ENCODE data around the gene TLK2. TPM values are rescaled to one million over a fixed set of nuclear protein-coding genes. Genes with fewer than 3 reads are reported as not detected.
A peak's percentile ranks its signal among the peaks of the same experiment; 100 is the strongest.

The TLK2 gene
- polyA plus RNA-seq, 2 of the 4 experiments (the other 2 are of a cell fraction): 30.4 to 68.7 TPM

- Histone ChIP-seq H3K4me1 (no peaks in the 10 kb centered on the region), H3K4me3 (no peak overlapping the region), H3K27ac (no peak overlapping the region), H3K9me3 (no peaks in the 10 kb centered on the region), H3K4me2 (no peak overlapping the region)
- ChIA-PET CTCF (interaction anchor here (0.6 to 1.0 kb wide), 3 partner anchors 20 to 782 kb away, joined by 3 read pairs; no protein-coding TSS in a partner anchor), POLR2A (no interaction called here)
- TF ChIP-seq CBX8 (IDR thresholded peaks at IDR 0.05) (no peak), FOSL2 (IDR thresholded peaks at IDR 0.05) (no peak), FOSL2 (CRISPR knock-in tag; IDR thresholded peaks at IDR 0.05) (no peak), ESRRA (IDR thresholded peaks at IDR 0.05; ENCODE audit: borderline replicate concordance, low read length) (no peak), RARB (CRISPR knock-in tag; IDR thresholded peaks at IDR 0.05) (no peak), RNF2 (IDR thresholded peaks at IDR 0.05; ENCODE audit: borderline replicate concordance, low read depth) (no peak), MAZ (IDR thresholded peaks at IDR 0.05; ENCODE audit: borderline replicate concordance, low read depth, low read length) (no peak), CBX2 (IDR thresholded peaks at IDR 0.05; ENCODE audit: borderline replicate concordance, low read depth) (no peak), POLR2AphosphoS2 (conservative IDR thresholded peaks at IDR 0.05; ENCODE audit: low read length) (no peak), NR3C1 (IDR thresholded peaks at IDR 0.05) (no peak), JUN (IDR thresholded peaks at IDR 0.05) (no peak), BHLHE40 (IDR thresholded peaks at IDR 0.05; ENCODE audit: low read depth, low read length) (no peak), BCL3 (IDR thresholded peaks at IDR 0.05) (no peak), NFE2L2 (conservative IDR thresholded peaks at IDR 0.05; ENCODE audit: low read length) (no peak), CEBPB (IDR thresholded peaks at IDR 0.05) (no peak), FOSB (CRISPR knock-in tag; IDR thresholded peaks at IDR 0.05) (no peak), MAX (IDR thresholded peaks at IDR 0.05) (no peak)
- TF ChIP-seq, protein P1, sequence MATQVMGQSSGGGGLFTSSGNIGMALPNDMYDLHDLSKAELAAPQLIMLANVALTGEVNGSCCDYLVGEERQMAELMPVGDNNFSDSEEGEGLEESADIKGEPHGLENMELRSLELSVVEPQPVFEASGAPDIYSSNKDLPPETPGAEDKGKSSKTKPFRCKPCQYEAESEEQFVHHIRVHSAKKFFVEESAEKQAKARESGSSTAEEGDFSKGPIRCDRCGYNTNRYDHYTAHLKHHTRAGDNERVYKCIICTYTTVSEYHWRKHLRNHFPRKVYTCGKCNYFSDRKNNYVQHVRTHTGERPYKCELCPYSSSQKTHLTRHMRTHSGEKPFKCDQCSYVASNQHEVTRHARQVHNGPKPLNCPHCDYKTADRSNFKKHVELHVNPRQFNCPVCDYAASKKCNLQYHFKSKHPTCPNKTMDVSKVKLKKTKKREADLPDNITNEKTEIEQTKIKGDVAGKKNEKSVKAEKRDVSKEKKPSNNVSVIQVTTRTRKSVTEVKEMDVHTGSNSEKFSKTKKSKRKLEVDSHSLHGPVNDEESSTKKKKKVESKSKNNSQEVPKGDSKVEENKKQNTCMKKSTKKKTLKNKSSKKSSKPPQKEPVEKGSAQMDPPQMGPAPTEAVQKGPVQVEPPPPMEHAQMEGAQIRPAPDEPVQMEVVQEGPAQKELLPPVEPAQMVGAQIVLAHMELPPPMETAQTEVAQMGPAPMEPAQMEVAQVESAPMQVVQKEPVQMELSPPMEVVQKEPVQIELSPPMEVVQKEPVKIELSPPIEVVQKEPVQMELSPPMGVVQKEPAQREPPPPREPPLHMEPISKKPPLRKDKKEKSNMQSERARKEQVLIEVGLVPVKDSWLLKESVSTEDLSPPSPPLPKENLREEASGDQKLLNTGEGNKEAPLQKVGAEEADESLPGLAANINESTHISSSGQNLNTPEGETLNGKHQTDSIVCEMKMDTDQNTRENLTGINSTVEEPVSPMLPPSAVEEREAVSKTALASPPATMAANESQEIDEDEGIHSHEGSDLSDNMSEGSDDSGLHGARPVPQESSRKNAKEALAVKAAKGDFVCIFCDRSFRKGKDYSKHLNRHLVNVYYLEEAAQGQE (IDR thresholded peaks at IDR 0.05): no peak
- TF ChIP-seq, protein P2, sequence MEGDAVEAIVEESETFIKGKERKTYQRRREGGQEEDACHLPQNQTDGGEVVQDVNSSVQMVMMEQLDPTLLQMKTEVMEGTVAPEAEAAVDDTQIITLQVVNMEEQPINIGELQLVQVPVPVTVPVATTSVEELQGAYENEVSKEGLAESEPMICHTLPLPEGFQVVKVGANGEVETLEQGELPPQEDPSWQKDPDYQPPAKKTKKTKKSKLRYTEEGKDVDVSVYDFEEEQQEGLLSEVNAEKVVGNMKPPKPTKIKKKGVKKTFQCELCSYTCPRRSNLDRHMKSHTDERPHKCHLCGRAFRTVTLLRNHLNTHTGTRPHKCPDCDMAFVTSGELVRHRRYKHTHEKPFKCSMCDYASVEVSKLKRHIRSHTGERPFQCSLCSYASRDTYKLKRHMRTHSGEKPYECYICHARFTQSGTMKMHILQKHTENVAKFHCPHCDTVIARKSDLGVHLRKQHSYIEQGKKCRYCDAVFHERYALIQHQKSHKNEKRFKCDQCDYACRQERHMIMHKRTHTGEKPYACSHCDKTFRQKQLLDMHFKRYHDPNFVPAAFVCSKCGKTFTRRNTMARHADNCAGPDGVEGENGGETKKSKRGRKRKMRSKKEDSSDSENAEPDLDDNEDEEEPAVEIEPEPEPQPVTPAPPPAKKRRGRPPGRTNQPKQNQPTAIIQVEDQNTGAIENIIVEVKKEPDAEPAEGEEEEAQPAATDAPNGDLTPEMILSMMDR (IDR thresholded peaks at IDR 0.05): no peak
- TF ChIP-seq, protein P3, sequence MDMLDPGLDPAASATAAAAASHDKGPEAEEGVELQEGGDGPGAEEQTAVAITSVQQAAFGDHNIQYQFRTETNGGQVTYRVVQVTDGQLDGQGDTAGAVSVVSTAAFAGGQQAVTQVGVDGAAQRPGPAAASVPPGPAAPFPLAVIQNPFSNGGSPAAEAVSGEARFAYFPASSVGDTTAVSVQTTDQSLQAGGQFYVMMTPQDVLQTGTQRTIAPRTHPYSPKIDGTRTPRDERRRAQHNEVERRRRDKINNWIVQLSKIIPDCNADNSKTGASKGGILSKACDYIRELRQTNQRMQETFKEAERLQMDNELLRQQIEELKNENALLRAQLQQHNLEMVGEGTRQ (IDR thresholded peaks at IDR 0.05): no peak
- FAIRE-seq: peak; percentile 13
- no peak for DNase-seq (ENCODE audit: low read depth in 1 of 2, low spot score in 1 of 2)
- WGBS (ENCODE audit: missing lambda C conversion rate): 92% methylated on average over 7 of the region's 7 CpGs
- no peak for ATAC-seq
These were observed 94.3 kb downstream of the TLK2 start for GRCh38 chr17:62572888-62573401.
